Measurements from ENCODE around the gene SLC36A2.
A peak's percentile ranks its signal among the peaks of the same experiment; 100 is the strongest.

Gene SLC36A2

DNA sequence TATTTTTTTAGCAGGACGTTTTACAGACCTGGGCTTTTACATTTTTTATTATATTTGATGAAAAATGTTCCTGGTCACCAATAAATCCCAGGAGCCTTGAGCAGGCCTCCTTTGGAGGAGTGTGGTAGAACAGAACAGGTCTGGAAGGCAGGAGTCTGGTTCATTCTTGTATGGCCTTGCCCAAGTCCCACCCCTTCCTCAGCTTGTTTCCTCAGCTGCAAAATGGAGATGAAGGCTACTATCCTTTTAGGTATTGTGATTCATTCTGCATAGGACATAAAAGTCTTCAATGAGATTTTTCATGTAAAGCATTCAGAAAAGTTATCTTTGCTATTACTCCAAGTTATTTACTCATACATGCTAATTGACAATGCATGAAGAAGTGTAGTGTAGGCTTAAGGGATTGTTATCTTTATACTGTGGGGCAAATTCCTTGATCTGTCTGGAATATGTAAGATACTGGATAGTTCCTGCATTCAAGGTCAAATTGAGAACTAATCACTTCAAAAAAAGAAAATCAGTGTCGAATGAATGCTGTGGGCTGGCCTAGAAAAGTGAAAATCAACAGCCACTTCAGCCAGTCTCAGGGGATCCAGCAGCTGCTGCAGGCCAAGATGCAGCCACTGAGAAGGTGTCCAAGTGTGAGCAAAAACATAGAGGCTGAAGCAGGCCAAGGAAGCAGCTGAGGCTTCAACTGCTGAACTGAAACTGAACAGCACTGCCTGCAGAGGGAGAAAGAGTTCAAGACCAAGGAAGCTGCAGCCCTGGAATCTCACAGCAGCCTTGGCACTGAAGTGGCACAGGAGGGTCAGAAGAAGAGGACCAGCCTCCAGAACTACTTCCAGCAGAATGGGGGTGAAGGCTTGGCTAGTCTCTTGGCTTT, 28.3 kb downstream of the SLC36A2 start (continued):
- TF ChIP-seq, protein P1, sequence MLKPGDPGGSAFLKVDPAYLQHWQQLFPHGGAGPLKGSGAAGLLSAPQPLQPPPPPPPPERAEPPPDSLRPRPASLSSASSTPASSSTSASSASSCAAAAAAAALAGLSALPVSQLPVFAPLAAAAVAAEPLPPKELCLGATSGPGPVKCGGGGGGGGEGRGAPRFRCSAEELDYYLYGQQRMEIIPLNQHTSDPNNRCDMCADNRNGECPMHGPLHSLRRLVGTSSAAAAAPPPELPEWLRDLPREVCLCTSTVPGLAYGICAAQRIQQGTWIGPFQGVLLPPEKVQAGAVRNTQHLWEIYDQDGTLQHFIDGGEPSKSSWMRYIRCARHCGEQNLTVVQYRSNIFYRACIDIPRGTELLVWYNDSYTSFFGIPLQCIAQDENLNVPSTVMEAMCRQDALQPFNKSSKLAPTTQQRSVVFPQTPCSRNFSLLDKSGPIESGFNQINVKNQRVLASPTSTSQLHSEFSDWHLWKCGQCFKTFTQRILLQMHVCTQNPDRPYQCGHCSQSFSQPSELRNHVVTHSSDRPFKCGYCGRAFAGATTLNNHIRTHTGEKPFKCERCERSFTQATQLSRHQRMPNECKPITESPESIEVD (tag by site-specific recombination; IDR thresholded peaks at IDR 0.05): no peak
- TF ChIP-seq ZNF513 (tag by site-specific recombination; IDR thresholded peaks at IDR 0.05): no peak

GRCh38 chr5:151317871-151318270, 29.5 kb downstream of the SLC36A2 start:
- Histone ChIP-seq H3K27ac (ENCODE audit: extremely low read depth, low read depth, low read length) (no peak overlapping the region), H3K9me3 (ENCODE audit: control insufficient read depth, insufficient read depth, low read depth, low read length) (no peaks in the 10 kb centered on the region), H3K36me3 (ENCODE audit: control insufficient read depth in 2 of 2, insufficient read depth in 1 of 2, low read length in 2 of 2) (no peaks in the 10 kb centered on the region), H3K4me1 (ENCODE audit: control insufficient read depth, insufficient read depth, low read length) (0 out of 2 replicates have a peak, but pooled peaks cover 6% of the 10 kb centered on the region), H3K4me3 (ENCODE audit: low read depth, low read length) (no peak overlapping the region)
- POLR2A ChIA-PET: no interaction called here
- no peak for TF ChIP-seq ZNF311 (tag by site-specific recombination; IDR thresholded peaks at IDR 0.05; ENCODE audit: borderline replicate concordance)
- CTCF ChIA-PET: interaction anchor here (0.6 to 2.2 kb wide), 8 partner anchors 36 to 508 kb away, joined by 3 to 14 read pairs (median 3); no protein-coding TSS in a partner anchor

DNA sequence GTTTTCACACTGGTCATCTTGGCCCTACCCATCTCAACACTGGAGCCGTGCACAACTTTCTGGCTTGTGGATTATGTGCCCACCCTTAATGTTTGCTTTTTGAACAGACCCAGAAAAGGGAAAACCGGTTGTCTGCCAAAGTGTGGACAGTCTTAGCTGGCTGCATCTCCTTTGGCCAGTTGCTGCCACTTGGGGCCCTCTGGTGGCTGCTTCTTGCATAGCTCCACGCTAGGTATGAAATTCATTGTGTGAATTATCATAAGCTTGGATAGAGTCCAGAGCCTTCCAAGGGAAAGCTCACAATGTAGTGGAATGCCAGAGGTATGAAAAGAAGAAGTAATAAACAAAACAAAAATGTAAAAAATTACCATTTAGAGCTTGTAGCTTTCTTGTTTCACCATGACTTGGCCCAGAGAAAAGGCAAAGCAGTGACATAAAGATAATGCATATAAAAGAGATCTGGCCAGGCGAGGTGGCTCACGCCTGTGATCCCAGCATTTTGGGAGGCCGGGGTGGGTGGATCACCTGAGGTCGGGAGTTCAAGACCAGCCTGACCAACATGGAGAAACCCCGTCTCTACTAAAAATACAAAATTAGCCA, 31.3 kb downstream of the SLC36A2 start:
- CTCF ChIA-PET: interaction anchor here (0.6 to 1.5 kb wide), 31 partner anchors 8 to 923 kb away, joined by 3 to 11 read pairs (median 3); no protein-coding TSS in a partner anchor
- peak; percentile 60 for TF ChIP-seq ZNF654 (tag by site-specific recombination; IDR thresholded peaks at IDR 0.05; ENCODE audit: low read depth)
- TF ChIP-seq GFI1B (tag by site-specific recombination; IDR thresholded peaks at IDR 0.05): no peak
- peak; percentile 56 for TF ChIP-seq CTCF (tag by site-specific recombination; IDR thresholded peaks at IDR 0.05)
- Histone ChIP-seq H3K27ac (ENCODE audit: extremely low read depth, low read depth, low read length) (no peak overlapping the region), H3K4me1 (ENCODE audit: control insufficient read depth, insufficient read depth, low read length) (0 out of 2 replicates have a peak, but pooled peaks cover 6% of the 10 kb centered on the region), H3K4me3 (ENCODE audit: low read depth, low read length) (no peak overlapping the region), H3K9me3 (ENCODE audit: control insufficient read depth, insufficient read depth, low read depth, low read length) (no peaks in the 10 kb centered on the region), H3K36me3 (ENCODE audit: control insufficient read depth in 2 of 2, insufficient read depth in 1 of 2, low read length in 2 of 2) (no peaks in the 10 kb centered on the region)
- POLR2A ChIA-PET: interaction anchor here (1.0 kb wide), 1 partner anchor 92 kb away, joined by 3 read pairs; the partner anchor contains the start of gene CCDC69

DNA sequence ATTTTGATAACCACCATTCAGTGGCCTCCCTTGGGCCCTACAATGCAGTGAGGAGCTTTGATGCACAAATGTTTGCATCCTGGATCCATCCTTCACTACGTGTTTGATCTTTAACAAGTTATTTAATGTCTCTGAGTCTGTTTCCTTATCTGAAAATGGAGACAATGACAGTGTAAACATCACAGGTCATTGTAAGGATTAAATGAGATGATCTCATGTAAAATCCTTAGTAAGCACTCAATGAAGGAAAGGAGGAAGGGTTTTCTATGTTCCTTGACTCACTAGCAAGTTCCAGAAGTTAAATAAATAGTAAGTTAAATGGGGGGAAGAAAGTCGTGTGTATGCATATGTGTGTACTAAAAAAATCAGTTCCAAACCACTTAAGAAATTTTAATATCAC, 34.0 kb downstream of the SLC36A2 start:
- H3K36me3 ChIP-seq (ENCODE audit: control insufficient read depth in 2 of 2, insufficient read depth in 1 of 2, low read length in 2 of 2): no peaks in the 10 kb centered on the region
- TF ChIP-seq ZNF529 (tag by site-specific recombination; IDR thresholded peaks at IDR 0.05; ENCODE audit: insufficient replicate concordance) (no peak), ZNF664 (tag by site-specific recombination; IDR thresholded peaks at IDR 0.05) (peak; percentile 53; the same call in 1 of the 2 replicates)
- H3K9me3 ChIP-seq (ENCODE audit: control insufficient read depth, insufficient read depth, low read depth, low read length): no peaks in the 10 kb centered on the region
- H3K4me3 ChIP-seq (ENCODE audit: low read depth, low read length): no peak overlapping the region
- H3K4me1 ChIP-seq (ENCODE audit: control insufficient read depth, insufficient read depth, low read length): 0 out of 2 replicates have a peak, but pooled peaks cover 6% of the 10 kb centered on the region
- ChIA-PET POLR2A (no interaction called here), CTCF (interaction anchor here (1.0 to 1.4 kb wide), 2 partner anchors 15 to 25 kb away, joined by 3 read pairs; no protein-coding TSS in a partner anchor)
- H3K27ac ChIP-seq (ENCODE audit: extremely low read depth, low read depth, low read length): no peak overlapping the region

All from HEK293 (cell line).